CD4-positive, alpha-beta memory T cell (primary cell): ENCODE results near the gene SLC35E3. TPM values are rescaled to one million over a fixed set of nuclear protein-coding genes. Genes with fewer than 3 reads are reported as not detected.

ENCODE experiments used
- CTCF ChIA-PET: fragments of 350-600 bp; sonication (Branson Sonifier 250); formaldehyde crosslinking; loops from one replicate; lab custom pipeline; 2021; ENCODE audit warnings: inconsistent platforms; ENCODE audit not compliant: partially characterized antibody; lab: Charles Lee
- POLR2A ChIA-PET: fragments of 350-600 bp; sonication (Branson Sonifier 250); formaldehyde crosslinking; loops from one replicate; lab custom pipeline; 2021; ENCODE audit not compliant: partially characterized antibody; lab: Charles Lee
- DNase-seq, 5 donors: peaks; one replicate each; pipeline versions ENCODE4 v3.0.0 to v3.0.0-alpha.2; 2020 to 2022; ENCODE audit warnings: mixed read lengths in 1 of 5
- H3K27ac ChIP-seq: one replicate; pipeline ENCODE4 v1.7.0; 2013; ENCODE audit warnings: low read depth, low read length
- H3K27me3 ChIP-seq: 2 replicates; pipeline ENCODE4 v1.7.0; 2013; ENCODE audit warnings: mild to moderate bottlenecking, low read length, moderate library complexity; ENCODE audit not compliant: insufficient read depth
- H3K36me3 ChIP-seq: 2 replicates; pipeline ENCODE4 v1.7.0; 2013; ENCODE audit warnings: mild to moderate bottlenecking, low read length, moderate library complexity; ENCODE audit not compliant: insufficient read depth
- H3K4me1 ChIP-seq: 2 replicates; pipeline ENCODE4 v1.7.0; 2013; ENCODE audit warnings: mild to moderate bottlenecking, low read length, moderate library complexity; ENCODE audit not compliant: insufficient read depth
- H3K4me3 ChIP-seq, 2 donors: one replicate each; pipeline ENCODE4 v1.7.0; 2013; ENCODE audit warnings: low read length in 2 of 2, mild to moderate bottlenecking in 1 of 2
- H3K9me3 ChIP-seq, 2 donors: one replicate each; pipeline ENCODE4 v1.7.0; 2013; ENCODE audit warnings: low read length in 2 of 2, control low read depth in 1 of 2; ENCODE audit not compliant: control insufficient read depth in 1 of 2
- H3K27ac Mint-ChIP-seq, 7 donors: one replicate each; pipeline ENCODE4 v1.8.0; 2020 to 2021; ENCODE audit warnings: mixed read lengths in 7 of 7, mild to moderate bottlenecking in 6 of 7, inconsistent platforms in 3 of 7, moderate library complexity in 3 of 7
- H3K27me3 Mint-ChIP-seq, 2 donors: one replicate each; pipeline ENCODE4 v1.8.0; 2020 to 2021; ENCODE audit warnings: mixed read lengths in 2 of 2
- H3K36me3 Mint-ChIP-seq, 2 donors: one replicate each; pipeline ENCODE4 v1.8.0; 2020 to 2021; ENCODE audit warnings: mixed read lengths in 2 of 2, inconsistent platforms in 1 of 2, mild to moderate bottlenecking in 1 of 2
- H3K4me1 Mint-ChIP-seq, 4 donors: one replicate each; pipeline ENCODE4 v1.8.0; 2020 to 2021; ENCODE audit warnings: mixed read lengths in 4 of 4, mild to moderate bottlenecking in 1 of 4
- H3K4me3 Mint-ChIP-seq, 8 donors: one replicate each; pipeline ENCODE4 v1.8.0; 2020 to 2021; ENCODE audit warnings: mixed read lengths in 8 of 8, mild to moderate bottlenecking in 7 of 8, moderate library complexity in 6 of 8, inconsistent platforms in 3 of 8
- H3K9me3 Mint-ChIP-seq, 8 donors: one replicate each; pipeline ENCODE4 v1.8.0; 2020 to 2021; ENCODE audit warnings: mixed read lengths in 8 of 8, mild to moderate bottlenecking in 5 of 8, inconsistent platforms in 3 of 8, moderate library complexity in 1 of 8
- intact Hi-C: fragments of 100-400 bp; cut with micrococcal nuclease; formaldehyde crosslinking; loops from one replicate; pipeline ENCODE4 v1.15.1; 2023
- polyA plus RNA-seq, 2 donors: library from polyadenylated mRNA; unstranded; fragments of 300-500 nt; fragmentation: Illumina TruSeq; gene quantifications; one replicate each; pipeline ENCODE4 v1.2.3, GENCODE V29; 2021
- total RNA-seq, 2 experiments: library from RNA; stranded (reverse); gene quantifications; one replicate each; pipeline ENCODE4 v1.2.3, GENCODE V29; 2021

The SLC35E3 gene
- total and polyA plus RNA-seq, 4 experiments from 2014 or later, result 6.1 to 11.5 (median 8.0) TPM

DNA sequence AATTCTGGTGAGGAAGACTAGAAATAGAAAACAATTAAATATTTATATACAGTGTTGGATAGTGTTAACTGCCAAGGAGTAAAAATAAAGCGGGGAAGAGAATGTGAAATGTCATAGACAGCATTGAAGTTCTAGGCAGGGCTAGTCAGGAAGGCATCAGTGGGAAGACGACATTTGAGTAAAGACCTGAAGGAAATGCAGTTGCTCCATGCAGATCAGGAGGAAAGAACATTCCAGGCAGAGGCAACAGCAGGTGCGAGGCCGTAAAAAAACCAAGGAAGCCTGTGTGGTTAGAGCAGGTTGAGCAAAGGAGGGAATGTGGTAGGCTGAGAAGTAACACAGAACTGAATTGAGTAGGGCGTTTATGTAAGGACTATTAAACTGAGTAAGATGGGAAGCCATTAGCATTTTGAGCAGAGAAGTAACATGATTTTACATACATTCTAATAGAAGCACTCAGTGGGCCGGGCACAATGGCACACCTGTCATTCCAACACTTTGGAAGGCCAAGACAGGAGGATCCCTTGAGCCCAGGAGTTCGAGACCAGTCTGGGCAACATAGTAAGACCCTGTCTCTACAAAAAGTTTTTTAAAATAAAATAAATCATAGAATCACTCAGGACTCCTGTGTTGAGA lies 14.9 kb downstream of the SLC35E3 start:
- intact Hi-C loops, result no loop called here
- ChIA-PET POLR2A (no interaction called here), CTCF (no interaction called here)
- Histone ChIP-seq H3K27me3 (no peaks in the 10 kb centered on the region), H3K27ac (no peak overlapping the region), H3K36me3 (no peaks in the 10 kb centered on the region), H3K4me3 (no peak overlapping the region), H3K9me3 (no peaks in the 10 kb centered on the region), H3K4me1 (no peaks in the 10 kb centered on the region)
- no peak for DNase-seq
- Mint-ChIP-seq H3K36me3 (peaks cover 46 to 60% of the 10 kb centered on the region in 2 donors), H3K27ac (peak overlapping the region in 2 of 7 donors; percentile 25 to 58), H3K4me3 (no peak overlapping the region), H3K4me1 (no peaks in the 10 kb centered on the region), H3K9me3 (no peaks in the 10 kb centered on the region), H3K27me3 (no peaks in the 10 kb centered on the region)

DNA sequence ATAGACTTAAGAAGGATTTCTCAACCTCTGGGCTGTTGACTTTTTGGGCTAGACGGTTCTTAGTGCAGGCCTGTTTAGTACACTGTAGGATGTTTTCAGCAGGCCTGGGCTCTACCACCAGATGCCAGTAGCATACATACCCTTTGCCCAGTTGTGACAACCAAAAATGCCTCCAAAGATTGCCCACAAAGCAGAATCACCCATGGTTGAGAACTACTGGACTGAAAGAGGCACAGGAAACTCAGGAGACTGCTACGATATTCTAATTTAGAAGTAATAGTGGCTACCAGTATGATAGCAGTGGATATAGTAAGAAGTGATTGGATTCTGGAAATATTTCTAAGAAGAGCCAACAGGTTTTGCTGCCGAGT lies 15.5 kb downstream of the SLC35E3 start:
- no peaks in the 10 kb centered on the region for H3K36me3 ChIP-seq
- H3K36me3 Mint-ChIP-seq, result peaks cover 41 to 55% of the 10 kb centered on the region in 2 donors
- H3K4me1 Mint-ChIP-seq, result no peaks in the 10 kb centered on the region
- H3K27me3 Mint-ChIP-seq, result no peaks in the 10 kb centered on the region
- no peak for DNase-seq
- no peak overlapping the region for H3K4me3 Mint-ChIP-seq
- intact Hi-C loops, result no loop called here
- H3K9me3 ChIP-seq, result no peaks in the 10 kb centered on the region
- H3K9me3 Mint-ChIP-seq, result no peaks in the 10 kb centered on the region
- H3K27me3 ChIP-seq, result no peaks in the 10 kb centered on the region
- no peak overlapping the region for H3K4me3 ChIP-seq
- H3K27ac Mint-ChIP-seq, result peak overlapping the region in 3 of 7 donors; percentile 3 to 26 (median 17)
- POLR2A ChIA-PET, result no interaction called here
- no peak overlapping the region for H3K27ac ChIP-seq
- H3K4me1 ChIP-seq, result no peaks in the 10 kb centered on the region
- CTCF ChIA-PET, result no interaction called here

DNA sequence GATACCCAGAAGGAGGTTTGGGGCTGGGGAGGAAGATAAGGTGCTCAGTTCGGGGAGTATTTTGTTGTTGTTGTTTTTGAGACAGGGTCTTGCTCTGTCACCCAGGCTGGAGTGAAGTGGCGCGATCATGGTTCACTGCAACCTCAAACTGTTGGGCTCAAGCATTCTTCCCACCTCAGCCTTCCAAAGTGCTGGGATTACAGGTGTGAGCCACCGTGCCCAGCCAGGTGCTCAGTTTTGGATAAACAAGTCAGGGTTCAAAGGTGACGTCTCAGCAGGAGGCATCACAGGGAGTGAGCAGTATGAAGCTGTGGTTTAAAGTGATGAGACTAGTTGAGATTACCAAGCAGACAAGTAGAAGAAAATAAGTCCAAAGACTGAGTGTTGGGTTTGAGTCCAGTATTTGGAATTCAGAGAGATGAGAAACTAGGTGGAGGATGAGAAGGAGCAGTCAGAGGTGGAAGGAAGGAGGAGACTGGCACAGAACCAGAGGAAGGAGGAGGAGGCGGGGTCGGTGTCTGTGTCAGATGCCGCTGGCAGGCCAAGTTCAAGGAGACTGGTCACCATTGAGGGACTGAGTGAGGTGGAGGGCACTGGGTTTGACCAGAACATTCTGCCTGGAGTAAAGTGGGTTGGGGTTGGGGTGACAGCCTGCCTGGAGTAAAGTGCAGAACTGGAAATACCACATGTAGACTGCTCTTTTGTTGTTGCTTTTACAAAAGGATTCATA lies 16.1 kb downstream of the SLC35E3 start:
- H3K9me3 ChIP-seq, result no peaks in the 10 kb centered on the region
- DNase-seq, result no peak
- H3K4me1 ChIP-seq, result no peaks in the 10 kb centered on the region
- POLR2A ChIA-PET, result no interaction called here
- H3K27me3 ChIP-seq, result no peaks in the 10 kb centered on the region
- Mint-ChIP-seq H3K9me3 (no peaks in the 10 kb centered on the region), H3K27me3 (no peaks in the 10 kb centered on the region), H3K27ac (peak overlapping the region in 4 of 7 donors; percentile 5 to 75 (median 22)), H3K4me1 (no peaks in the 10 kb centered on the region), H3K4me3 (peak overlapping the region in 1 of 8 donors; percentile 2), H3K36me3 (peaks cover 42 to 57% of the 10 kb centered on the region in 2 donors)
- intact Hi-C loops, result no loop called here
- H3K27ac ChIP-seq, result no peak overlapping the region
- H3K4me3 ChIP-seq, result no peak overlapping the region
- CTCF ChIA-PET, result no interaction called here
- peaks cover 4% of the 10 kb centered on the region for H3K36me3 ChIP-seq

DNA sequence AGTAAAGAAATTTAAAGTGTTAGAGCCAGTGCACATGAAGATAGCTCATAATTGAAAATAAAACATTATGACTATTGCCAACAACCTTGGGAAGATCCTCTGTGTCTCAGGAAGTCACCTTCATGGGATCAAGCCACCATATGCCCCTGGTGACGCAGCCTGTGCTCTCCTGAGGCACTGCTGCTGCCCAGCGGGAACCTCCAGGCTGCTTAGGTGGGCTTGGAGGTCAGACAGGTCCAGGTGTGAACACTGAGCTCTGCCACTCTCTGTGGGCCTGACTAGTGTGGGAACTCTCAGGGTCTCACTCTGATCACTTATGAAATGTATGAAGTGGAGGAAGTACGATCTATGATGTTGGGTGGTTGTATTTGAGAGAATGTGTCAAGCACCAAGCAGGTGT lies 16.7 kb downstream of the SLC35E3 start:
- Histone ChIP-seq H3K27me3 (no peaks in the 10 kb centered on the region), H3K27ac (no peak overlapping the region), H3K36me3 (peaks cover 4% of the 10 kb centered on the region), H3K4me1 (no peaks in the 10 kb centered on the region), H3K9me3 (no peaks in the 10 kb centered on the region), H3K4me3 (no peak overlapping the region)
- H3K9me3 Mint-ChIP-seq, result no peaks in the 10 kb centered on the region
- H3K27me3 Mint-ChIP-seq, result no peaks in the 10 kb centered on the region
- peaks cover 38 to 52% of the 10 kb centered on the region in 2 donors for H3K36me3 Mint-ChIP-seq
- POLR2A ChIA-PET, result no interaction called here
- no peak overlapping the region for H3K4me3 Mint-ChIP-seq
- intact Hi-C loops, result no loop called here
- H3K4me1 Mint-ChIP-seq, result no peaks in the 10 kb centered on the region
- no peak for DNase-seq
- peak overlapping the region in 1 of 7 donors; percentile 34 for H3K27ac Mint-ChIP-seq
- CTCF ChIA-PET, result no interaction called here

DNA sequence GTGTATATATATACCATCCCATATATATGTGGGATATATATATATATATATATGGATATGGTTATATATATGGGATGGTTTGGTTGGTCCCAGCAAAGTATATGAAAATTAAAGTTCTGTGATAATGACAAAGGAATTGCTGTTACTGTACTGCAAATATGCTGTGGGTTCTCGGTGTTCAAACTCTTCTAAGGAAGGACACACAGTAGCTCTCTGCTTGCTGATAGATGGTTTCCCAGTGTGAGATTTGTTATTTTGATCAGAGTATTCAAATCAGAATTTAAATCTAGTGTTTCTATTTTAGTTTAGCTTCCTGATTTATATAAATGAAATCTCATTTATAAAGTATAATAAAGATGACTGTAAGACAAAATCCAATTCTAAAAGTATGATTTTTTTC lies 19.7 kb downstream of the SLC35E3 start:
- POLR2A ChIA-PET, result no interaction called here
- no peak overlapping the region for H3K27ac Mint-ChIP-seq
- no peaks in the 10 kb centered on the region for H3K9me3 Mint-ChIP-seq
- no peak for DNase-seq
- intact Hi-C loops, result no loop called here
- Histone ChIP-seq H3K4me1 (no peaks in the 10 kb centered on the region), H3K4me3 (no peak overlapping the region), H3K36me3 (peaks cover 4% of the 10 kb centered on the region), H3K27me3 (no peaks in the 10 kb centered on the region), H3K27ac (no peak overlapping the region), H3K9me3 (no peaks in the 10 kb centered on the region)
- no peak overlapping the region for H3K4me3 Mint-ChIP-seq
- CTCF ChIA-PET, result no interaction called here
- peaks cover 24 to 42% of the 10 kb centered on the region in 2 donors for H3K36me3 Mint-ChIP-seq
- peaks cover 0 to 2% (median 0%) of the 10 kb centered on the region in 4 donors for H3K4me1 Mint-ChIP-seq
- H3K27me3 Mint-ChIP-seq, result no peaks in the 10 kb centered on the region

DNA sequence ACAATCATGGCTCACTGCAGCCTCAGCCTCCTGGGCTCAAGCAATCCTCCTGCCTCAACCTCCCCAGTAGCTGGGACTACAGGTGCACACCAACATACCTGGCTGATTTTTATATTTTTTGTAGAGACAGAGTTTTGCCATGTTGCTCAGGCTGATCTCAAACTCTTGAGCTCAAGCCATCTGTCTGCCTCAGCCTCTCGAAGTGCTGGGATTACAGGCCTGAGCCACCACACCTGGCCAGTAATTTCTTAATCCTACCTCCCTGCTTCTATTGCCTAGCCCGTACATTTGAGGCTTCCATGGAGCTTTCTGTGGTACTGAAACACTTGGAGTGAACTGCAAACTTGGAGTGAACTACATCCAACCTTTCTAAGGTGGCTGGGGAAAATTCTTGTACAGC lies 20.7 kb downstream of the SLC35E3 start:
- ChIA-PET CTCF (interaction anchor here (0.6 kb wide), 1 partner anchor 240 kb away, joined by 3 read pairs; no protein-coding TSS in a partner anchor), POLR2A (no interaction called here)
- intact Hi-C loops, result no loop called here
- no peaks in the 10 kb centered on the region for H3K27me3 Mint-ChIP-seq
- DNase-seq, result no peak
- no peaks in the 10 kb centered on the region for H3K9me3 Mint-ChIP-seq
- Histone ChIP-seq H3K36me3 (peaks cover 4% of the 10 kb centered on the region), H3K27ac (no peak overlapping the region), H3K4me3 (no peak overlapping the region), H3K9me3 (no peaks in the 10 kb centered on the region), H3K4me1 (no peaks in the 10 kb centered on the region), H3K27me3 (no peaks in the 10 kb centered on the region)
- peaks cover 0 to 5% (median 0%) of the 10 kb centered on the region in 4 donors for H3K4me1 Mint-ChIP-seq
- H3K4me3 Mint-ChIP-seq, result no peak overlapping the region
- no peak overlapping the region for H3K27ac Mint-ChIP-seq
- H3K36me3 Mint-ChIP-seq, result peaks cover 17 to 35% of the 10 kb centered on the region in 2 donors

DNA sequence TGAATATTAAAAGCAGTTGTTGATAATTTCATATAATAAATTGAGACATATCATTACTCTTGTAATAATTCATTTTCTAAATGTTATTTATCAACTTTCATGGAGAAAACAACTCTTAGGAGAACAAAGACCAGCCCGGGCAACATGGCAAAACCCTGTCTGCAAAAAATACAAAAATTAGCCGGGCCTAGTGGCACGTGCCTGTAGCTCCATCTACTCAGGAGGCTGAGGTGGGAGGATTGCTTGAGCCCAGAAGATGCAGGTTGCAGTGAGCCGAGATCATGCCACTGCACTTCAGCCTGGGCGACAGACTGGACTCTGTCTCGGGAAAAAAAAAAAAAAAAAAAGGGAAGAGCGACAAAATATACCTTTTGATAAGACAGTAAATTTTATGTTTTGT lies 21.2 kb downstream of the SLC35E3 start:
- H3K27ac Mint-ChIP-seq, result peak overlapping the region in 1 of 7 donors; percentile 36
- POLR2A ChIA-PET, result no interaction called here

More for the DNA sequence above, 21.2 kb downstream of the SLC35E3 start:
- Histone ChIP-seq H3K27ac (no peak overlapping the region), H3K36me3 (peaks cover 4% of the 10 kb centered on the region), H3K4me3 (no peak overlapping the region), H3K27me3 (no peaks in the 10 kb centered on the region), H3K4me1 (no peaks in the 10 kb centered on the region), H3K9me3 (no peaks in the 10 kb centered on the region)
- peaks cover 0 to 5% (median 0%) of the 10 kb centered on the region in 4 donors for H3K4me1 Mint-ChIP-seq
- intact Hi-C loops, result no loop called here
- no peak overlapping the region for H3K4me3 Mint-ChIP-seq
- H3K9me3 Mint-ChIP-seq, result no peaks in the 10 kb centered on the region
- DNase-seq, result no peak
- peaks cover 16 to 30% of the 10 kb centered on the region in 2 donors for H3K36me3 Mint-ChIP-seq
- CTCF ChIA-PET, result interaction anchor here (0.6 kb wide), 1 partner anchor 241 kb away, joined by 3 read pairs; no protein-coding TSS in a partner anchor
- H3K27me3 Mint-ChIP-seq, result no peaks in the 10 kb centered on the region
